ENCODE measurements around the gene TMEM225B. TPM values are rescaled to one million over a fixed set of nuclear protein-coding genes. Genes with fewer than 3 reads are reported as not detected.

Gene TMEM225B
- total and polyA plus RNA-seq, 11 donors = 0.10 to 0.52 (median 0.51) TPM; not detected in 6

DNA sequence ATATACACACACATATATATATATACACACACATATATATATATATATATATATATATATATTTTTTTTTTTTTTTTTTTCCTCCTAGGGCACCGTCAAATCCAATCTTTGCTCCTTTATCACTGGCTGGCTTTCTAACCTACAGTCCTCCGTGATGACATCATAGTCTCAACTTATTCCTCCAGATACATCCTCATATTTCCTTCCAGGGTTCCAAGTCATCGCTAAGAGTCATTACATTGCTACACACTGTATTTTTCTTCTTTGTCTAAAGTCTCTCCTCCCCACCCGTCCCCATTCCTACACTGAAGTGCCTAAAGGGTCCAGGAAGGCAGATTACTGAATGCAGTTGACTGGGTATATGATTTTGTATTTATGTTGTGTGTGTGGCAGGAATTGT, 45.0 kb upstream of the TMEM225B start:
- Histone ChIP-seq H3K4me3 (no peak overlapping the region), H3K9me3 (peaks cover 0 to 12% (median 2%) of the 10 kb centered on the region in 12 donors), H3K36me3 (peaks cover 0 to 42% (median 29%) of the 10 kb centered on the region in 9 donors), H3K27me3 (no peaks in the 10 kb centered on the region), H3K4me1 (peaks cover 0 to 35% (median 22%) of the 10 kb centered on the region in 12 donors), H3K27ac (no peak overlapping the region)
- no peak for DNase-seq
- intact Hi-C loops (cut with DNase I) = loop anchor here in 5 of 10 donors (5.0 to 10.0 kb wide), 4 partner anchors 48 to 118 kb away; partner anchors contain the start of genes ZKSCAN5 (in 4 of the 5), ZNF394 (in 4 of the 5), CPSF4 (in 1 of the 5) and PTCD1 (in 1 of the 5)
- TF ChIP-seq POLR2A (IDR thresholded peaks at IDR 0.05) = no peak
- TF ChIP-seq, protein P1, sequence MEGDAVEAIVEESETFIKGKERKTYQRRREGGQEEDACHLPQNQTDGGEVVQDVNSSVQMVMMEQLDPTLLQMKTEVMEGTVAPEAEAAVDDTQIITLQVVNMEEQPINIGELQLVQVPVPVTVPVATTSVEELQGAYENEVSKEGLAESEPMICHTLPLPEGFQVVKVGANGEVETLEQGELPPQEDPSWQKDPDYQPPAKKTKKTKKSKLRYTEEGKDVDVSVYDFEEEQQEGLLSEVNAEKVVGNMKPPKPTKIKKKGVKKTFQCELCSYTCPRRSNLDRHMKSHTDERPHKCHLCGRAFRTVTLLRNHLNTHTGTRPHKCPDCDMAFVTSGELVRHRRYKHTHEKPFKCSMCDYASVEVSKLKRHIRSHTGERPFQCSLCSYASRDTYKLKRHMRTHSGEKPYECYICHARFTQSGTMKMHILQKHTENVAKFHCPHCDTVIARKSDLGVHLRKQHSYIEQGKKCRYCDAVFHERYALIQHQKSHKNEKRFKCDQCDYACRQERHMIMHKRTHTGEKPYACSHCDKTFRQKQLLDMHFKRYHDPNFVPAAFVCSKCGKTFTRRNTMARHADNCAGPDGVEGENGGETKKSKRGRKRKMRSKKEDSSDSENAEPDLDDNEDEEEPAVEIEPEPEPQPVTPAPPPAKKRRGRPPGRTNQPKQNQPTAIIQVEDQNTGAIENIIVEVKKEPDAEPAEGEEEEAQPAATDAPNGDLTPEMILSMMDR (IDR thresholded peaks at IDR 0.05) = no peak
- no peak for ATAC-seq
- WGBS, 4 donors = 77 to 87% (median 83%) methylated on average over 4 of the region's 4 CpGs

DNA sequence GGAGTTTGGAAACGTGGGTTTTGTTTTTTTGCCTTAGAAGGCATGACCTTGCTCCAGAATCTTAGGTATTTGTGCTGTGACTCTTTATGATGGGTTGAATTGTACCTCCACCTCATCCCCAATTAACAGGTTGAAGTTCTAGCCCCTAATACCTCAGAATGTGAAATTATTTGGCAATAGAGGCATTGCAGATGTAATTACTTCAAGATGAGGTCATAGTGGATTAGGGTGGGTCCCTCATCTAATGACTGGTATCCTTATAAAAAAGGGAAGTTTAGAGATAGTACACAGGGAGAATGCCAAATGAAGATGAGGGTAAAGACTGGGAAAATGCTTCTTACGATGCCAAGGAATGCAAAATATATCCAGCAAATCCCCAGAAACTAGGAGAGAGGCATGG, 43.1 kb upstream of the TMEM225B start:
- 68 to 84% (median 76%) methylated on average over 2 of the region's 2 CpGs for WGBS, 4 donors
- Histone ChIP-seq H3K4me3 (no peak overlapping the region), H3K9me3 (no peaks in the 10 kb centered on the region), H3K4me1 (peaks cover 0 to 44% (median 29%) of the 10 kb centered on the region in 12 donors), H3K27me3 (no peaks in the 10 kb centered on the region), H3K27ac (no peak overlapping the region), H3K36me3 (peaks cover 0 to 36% (median 16%) of the 10 kb centered on the region in 9 donors)
- intact Hi-C loops (cut with DNase I) = loop anchor here in 9 of 10 donors (5.0 to 10.0 kb wide), 5 partner anchors 43 to 120 kb away; partner anchors contain the start of genes ZKSCAN5 (in 8 of the 9), ZNF394 (in 8 of the 9), CPSF4 (in 1 of the 9) and PTCD1 (in 1 of the 9)
- ATAC-seq (no peak), DNase-seq (no peak)
- TF ChIP-seq, protein P1 (IDR thresholded peaks at IDR 0.05) = no peak
- TF ChIP-seq POLR2A (IDR thresholded peaks at IDR 0.05) = no peak

- intact Hi-C loops (cut with DNase I) = loop anchor here in 8 of 10 donors (5.0 to 10.0 kb wide), 4 partner anchors 45 to 122 kb away; partner anchors contain the start of genes ZKSCAN5 (in 6 of the 8), ZNF394 (in 6 of the 8), CPSF4 (in 1 of the 8) and PTCD1 (in 1 of the 8)
- no peaks in the 10 kb centered on the region for H3K27me3 ChIP-seq
- H3K4me1 ChIP-seq = peaks cover 0 to 40% (median 31%) of the 10 kb centered on the region in 12 donors
- ATAC-seq (no peak), DNase-seq (no peak)
- WGBS, 4 donors = 75 to 80% (median 76%) methylated on average over 4 of the region's 4 CpGs
- TF ChIP-seq, protein P1 (IDR thresholded peaks at IDR 0.05) = no peak
- TF ChIP-seq POLR2A (IDR thresholded peaks at IDR 0.05) = no peak
- H3K27ac ChIP-seq = peak overlapping the region in 10 of 12 donors; percentile 95 to 99 (median 96)
- H3K9me3 ChIP-seq = no peaks in the 10 kb centered on the region
- H3K4me3 ChIP-seq = peak overlapping the region in 10 of 12 donors; percentile 83 to 99 (median 89)
- H3K36me3 ChIP-seq = peaks cover 0 to 58% (median 37%) of the 10 kb centered on the region in 9 donors
These were observed 40.9 kb upstream of the TMEM225B start for GRCh38 chr7:99557196-99557607.

DNA sequence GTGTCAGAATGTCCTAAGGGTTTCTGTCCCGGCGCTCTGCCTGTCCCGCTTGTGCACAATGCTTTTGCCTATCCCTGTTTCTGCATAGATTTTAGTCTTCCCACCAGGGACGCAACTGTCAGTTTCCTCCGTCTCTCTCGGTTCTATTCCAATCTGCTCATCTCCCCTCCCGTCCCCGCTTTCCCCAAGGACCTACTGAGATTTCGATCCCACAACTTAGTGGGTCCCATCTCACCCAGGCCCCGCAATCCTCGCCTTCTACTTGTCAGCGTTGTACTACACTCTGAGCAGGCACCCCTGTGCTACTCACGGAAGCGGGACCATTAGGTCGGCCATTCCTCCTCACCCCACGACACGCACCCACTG, 40.1 kb upstream of the TMEM225B start:
- TF ChIP-seq, protein P1 (IDR thresholded peaks at IDR 0.05) = peak in 1 of 12 donors; percentile 6
- no peak for TF ChIP-seq POLR2A (IDR thresholded peaks at IDR 0.05)
- peak overlapping the region; percentile 91 to 99 (median 96) for H3K27ac ChIP-seq
- DNase-seq = no peak
- intact Hi-C loops (cut with DNase I) = loop anchor here in 9 of 10 donors (1.0 to 10.0 kb wide), 6 partner anchors 46 to 123 kb away; partner anchors contain the start of genes ZKSCAN5 (in 6 of the 9), ZNF394 (in 6 of the 9), ZSCAN25 (in 2 of the 9) and CPSF4 (in 1 of the 9)
- no peaks in the 10 kb centered on the region for H3K27me3 ChIP-seq
- peaks cover 0 to 39% (median 24%) of the 10 kb centered on the region in 12 donors for H3K4me1 ChIP-seq
- no peaks in the 10 kb centered on the region for H3K9me3 ChIP-seq
- peak overlapping the region; percentile 58 to 99 (median 88) for H3K4me3 ChIP-seq
- peak in 2 of 4 donors; percentile 60 to 73 for ATAC-seq
- peaks cover 0 to 66% (median 44%) of the 10 kb centered on the region in 9 donors for H3K36me3 ChIP-seq
- WGBS, 4 donors = 1 to 3% (median 1%) methylated on average over 17 of the region's 17 CpGs

Measured in heart left ventricle (tissue), 16 donors.